Activated CD8-positive, alpha-beta memory T cell treated with anti-CD3 and anti-CD28 coated beads for 36 hours (primary cell): ENCODE data around the gene CCDC183. TPM values are rescaled to one million over a fixed set of nuclear protein-coding genes. Genes with fewer than 3 reads are reported as not detected.
"Not testable (repeated sequence)": the region's sequence is repeated elsewhere in the genome, so short reads cannot be mapped to it uniquely, and the experiment has no call there.

Source experiments
- CTCF ChIA-PET: fragments of 350-600 bp; sonication (Branson Sonifier 250); formaldehyde crosslinking; loops from one replicate; lab custom pipeline; 2021; ENCODE audit warnings: antibody characterized with exemption; lab: Charles Lee
- POLR2A ChIA-PET: fragments of 350-600 bp; sonication (Branson Sonifier 250); formaldehyde crosslinking; loops from one replicate; lab custom pipeline; 2021; ENCODE audit warnings: antibody characterized with exemption; lab: Charles Lee
- total RNA-seq, 2 experiments: library from RNA; stranded (reverse); gene quantifications; one replicate each; pipeline ENCODE4 v1.2.3, GENCODE V29; 2021

Gene CCDC183
- total RNA-seq, 2 experiments from 2014 or later: 0.46 TPM; not detected in 1

- POLR2A ChIA-PET: no interaction called here
- CTCF ChIA-PET: interaction anchor here (0.6 to 1.6 kb wide), 11 partner anchors 10 to 277 kb away, joined by 3 to 7 read pairs (median 3); partner anchors contain the start of gene FBXW5
Observed at GRCh38 chr9:136792321-136793085, 3.6 kb upstream of the CCDC183 start.

- ChIA-PET POLR2A (no interaction called here), CTCF (interaction anchor here (1.0 to 1.6 kb wide), 6 partner anchors 9 to 274 kb away, joined by 3 to 7 read pairs (median 5); no protein-coding TSS in a partner anchor)
Observed at GRCh38 chr9:136793086-136793946, 2.8 kb upstream of the CCDC183 start.

- CTCF ChIA-PET: interaction anchor here (0.8 to 1.4 kb wide), 3 partner anchors 17 to 273 kb away, joined by 4 to 7 read pairs (median 5); no protein-coding TSS in a partner anchor
- POLR2A ChIA-PET: no interaction called here
Observed at GRCh38 chr9:136794281-136794999, 1.7 kb upstream of the CCDC183 start.

GRCh38 chr9:136795000-136795348 lies 1.2 kb upstream of the CCDC183 start:
- ChIA-PET POLR2A (no interaction called here), CTCF (no interaction called here)

- POLR2A ChIA-PET, CTCF ChIA-PET: not testable (repeated sequence)
Observed at GRCh38 chr9:136796775-136797347, 723 bp downstream of the CCDC183 start.

- POLR2A ChIA-PET: no interaction called here
- CTCF ChIA-PET: interaction anchor here (1.4 kb wide), 1 partner anchor 236 kb away, joined by 3 read pairs; no protein-coding TSS in a partner anchor
Observed at GRCh38 chr9:136798708-136799078, 2.6 kb downstream of the CCDC183 start.

GRCh38 chr9:136799079-136799853 lies 3.1 kb downstream of the CCDC183 start:
- POLR2A ChIA-PET: interaction anchor here (0.7 to 1.7 kb wide), 2 partner anchors 193 to 246 kb away, joined by 3 to 5 read pairs; partner anchors contain the start of gene PAXX

GRCh38 chr9:136799854-136800657 lies 3.9 kb downstream of the CCDC183 start:
- CTCF ChIA-PET: interaction anchor here (1.0 kb wide), 1 partner anchor 42 kb away, joined by 3 read pairs; the partner anchor contains the start of gene AJM1
- POLR2A ChIA-PET: interaction anchor here (0.7 to 1.7 kb wide), 3 partner anchors 20 to 245 kb away, joined by 3 to 5 read pairs (median 3); partner anchors contain the start of gene PAXX

More at GRCh38 chr9:136799079-136799853, 3.1 kb downstream of the CCDC183 start:
- CTCF ChIA-PET: interaction anchor here (1.4 kb wide), 1 partner anchor 236 kb away, joined by 3 read pairs; no protein-coding TSS in a partner anchor

GRCh38 chr9:136802321-136802720 lies 6.2 kb downstream of the CCDC183 start:
- POLR2A ChIA-PET: interaction anchor here (0.6 kb wide), 1 partner anchor 8 kb away, joined by 13 read pairs; no protein-coding TSS in a partner anchor

GRCh38 chr9:136803009-136803550 lies 6.9 kb downstream of the CCDC183 start:
- POLR2A ChIA-PET: not testable (repeated sequence)
- CTCF ChIA-PET: interaction anchor here (1.6 kb wide), 1 partner anchor 10 kb away, joined by 6 read pairs; no protein-coding TSS in a partner anchor

More at GRCh38 chr9:136802321-136802720, 6.2 kb downstream of the CCDC183 start:
- CTCF ChIA-PET: interaction anchor here (0.8 to 1.6 kb wide), 2 partner anchors 10 to 40 kb away, joined by 4 to 6 read pairs; partner anchors contain the start of gene AJM1

GRCh38 chr9:136803551-136804508 lies 7.7 kb downstream of the CCDC183 start:
- ChIA-PET CTCF (interaction anchor here (1.0 kb wide), 1 partner anchor 172 kb away, joined by 5 read pairs; no protein-coding TSS in a partner anchor), POLR2A (no interaction called here)

- POLR2A ChIA-PET: no interaction called here
- CTCF ChIA-PET: interaction anchor here (1.0 kb wide), 1 partner anchor 171 kb away, joined by 5 read pairs; no protein-coding TSS in a partner anchor
Observed at GRCh38 chr9:136804509-136805206, 8.5 kb downstream of the CCDC183 start.

GRCh38 chr9:136805207-136805740 lies 9.1 kb downstream of the CCDC183 start:
- ChIA-PET POLR2A (no interaction called here), CTCF (interaction anchor here (1.2 to 1.7 kb wide), 2 partner anchors 13 to 39 kb away, joined by 3 to 7 read pairs; no protein-coding TSS in a partner anchor)

- ChIA-PET POLR2A (interaction anchor here (1.7 kb wide), 1 partner anchor 281 kb away, joined by 4 read pairs; the partner anchor contains the start of gene MAN1B1), CTCF (interaction anchor here (1.2 to 1.7 kb wide), 3 partner anchors 14 to 40 kb away, joined by 3 to 7 read pairs (median 3); no protein-coding TSS in a partner anchor)
Observed at GRCh38 chr9:136806067-136806466, 9.9 kb downstream of the CCDC183 start.
